Endothelial cell of umbilical vein (primary cell): Measurements from ENCODE around the gene SYNDIG1. TPM values are rescaled to one million over a fixed set of nuclear protein-coding genes. Genes with fewer than 3 reads are reported as not detected.

Source experiments
- BruUV-seq: library from RNA; stranded (reverse); fragments of 400-500 nt; replicated peaks from 2 replicates; lab custom pipeline; 2021; lab: Mats Ljungman, UMichigan
- CTCF ChIA-PET: fragments of 300-600, 350-600 bp; sonication (Branson Sonifier 250); formaldehyde crosslinking; loops from one replicate; lab custom pipeline; 2021; ENCODE audit warnings: antibody characterized with exemption, inconsistent platforms; lab: Charles Lee
- POLR2A ChIA-PET: fragments of 300-600, 350-600 bp; sonication (Branson Sonifier 250); formaldehyde crosslinking; loops from one replicate; lab custom pipeline; 2021; ENCODE audit warnings: antibody characterized with exemption, inconsistent platforms; lab: Charles Lee
- DNase-seq: peaks from one replicate; pipeline ENCODE4 v3.0.0-alpha.2; 2011; ENCODE audit warnings: low read depth, low spot score
- FAIRE-seq: peaks from 2 replicates; lab custom pipeline; 2011; peaks lifted over from hg19 to GRCh38; lab: Jason Lieb, UNC
- H2AFZ ChIP-seq: 2 replicates; pipeline ENCODE4 v1.6.0; 2012; ENCODE audit warnings: low read depth, low read length, control low read depth, inconsistent platforms
- H3K27ac ChIP-seq: 2 replicates; pipeline ENCODE4 v1.5.1; 2011; ENCODE audit warnings: low read depth, mild to moderate bottlenecking, control low read depth, low read length, moderate library complexity; ENCODE audit not compliant: insufficient read depth
- H3K27me3 ChIP-seq, 2 experiments: 2 replicates each; pipeline versions ENCODE4 v1.6.0 to v1.6.1; 2011; ENCODE audit warnings: low read length in 2 of 2, mixed read lengths in 1 of 2; ENCODE audit not compliant: control insufficient read depth in 2 of 2, insufficient read depth in 2 of 2
- H3K36me3 ChIP-seq, 2 experiments: 2 replicates in 1 of 2; 3 replicates in 1 of 2; pipeline ENCODE4 v1.5.1; 2011; ENCODE audit warnings: low read length in 2 of 2, mild to moderate bottlenecking in 1 of 2, moderate library complexity in 1 of 2; ENCODE audit not compliant: control insufficient read depth in 2 of 2, insufficient read depth in 2 of 2; ENCODE audit errors: extremely low read depth in 1 of 2
- H3K4me1 ChIP-seq: 3 replicates; pipeline ENCODE4 v1.5.1; 2011; ENCODE audit warnings: mild to moderate bottlenecking, low read length; ENCODE audit not compliant: control insufficient read depth, insufficient read depth; ENCODE audit errors: extremely low read depth
- H3K4me2 ChIP-seq: 2 replicates; pipeline ENCODE4 v1.6.1; 2011; ENCODE audit warnings: low read length, control low read depth, mixed read lengths; ENCODE audit not compliant: insufficient read depth
- H3K4me3 ChIP-seq, 3 experiments: fragments of 200-600 bp in 1 of 3; sonication (generic), shearing (Covaris generic) in 1 of 3; replicated peaks in 1 of 3; 2 replicates each; pipeline ENCODE4 v1.5.1; 2011 to 2016; ENCODE audit warnings: control low read depth in 3 of 3, low read length in 3 of 3, mild to moderate bottlenecking in 2 of 3, inconsistent platforms in 1 of 3, low read depth in 1 of 3, moderate library complexity in 1 of 3; ENCODE audit not compliant: insufficient read depth in 1 of 3
- H3K79me2 ChIP-seq: 2 replicates; pipeline ENCODE4 v1.6.0; 2012; ENCODE audit warnings: low read length, inconsistent platforms; ENCODE audit not compliant: control insufficient read depth, insufficient read depth
- H3K9ac ChIP-seq: replicated peaks from 2 replicates; pipeline ENCODE3; 2011; ENCODE audit warnings: low read length, control low read depth; ENCODE audit not compliant: insufficient read depth; ENCODE audit errors: extremely low read depth
- H3K9me1 ChIP-seq: replicated peaks from 3 replicates; pipeline ENCODE4 v1.6.0; 2011; ENCODE audit warnings: mild to moderate bottlenecking, low read length; ENCODE audit not compliant: control insufficient read depth, insufficient read depth; ENCODE audit errors: extremely low read depth
- H3K9me3 ChIP-seq: replicated peaks from 2 replicates; pipeline ENCODE4 v1.5.1; 2012; ENCODE audit warnings: low read length, inconsistent platforms; ENCODE audit not compliant: control insufficient read depth, insufficient read depth
- H4K20me1 ChIP-seq: replicated peaks from 2 replicates; pipeline ENCODE3; 2011; ENCODE audit warnings: mild to moderate bottlenecking, low read length; ENCODE audit not compliant: control insufficient read depth, insufficient read depth; ENCODE audit errors: extremely low read depth
- CTCF ChIP-seq, 2 donors: IDR thresholded peaks; 1 replicate in 1 of 2; 2 replicates in 1 of 2; pipeline ENCODE4 v1.5.1; 2011; ENCODE audit warnings: low read length in 2 of 2, mild to moderate bottlenecking in 2 of 2, moderate library complexity in 2 of 2, control low read depth in 1 of 2, inconsistent platforms in 1 of 2, low read depth in 1 of 2; ENCODE audit not compliant: insufficient read depth in 1 of 2; ENCODE audit errors: extremely low read depth in 1 of 2
- EZH2 ChIP-seq: IDR thresholded peaks from 2 replicates; pipeline ENCODE4 v1.6.1; 2012; ENCODE audit warnings: borderline replicate concordance, low read depth, mild to moderate bottlenecking, moderate library complexity, low read length, inconsistent platforms; ENCODE audit not compliant: severe bottlenecking
- FOS ChIP-seq: IDR thresholded peaks from 2 replicates; pipeline ENCODE4 v1.6.1; 2011; ENCODE audit warnings: mild to moderate bottlenecking, low read length, moderate library complexity, borderline replicate concordance; ENCODE audit not compliant: insufficient read depth
- GATA2 ChIP-seq: IDR thresholded peaks from 2 replicates; pipeline ENCODE4 v1.7.0; 2011; ENCODE audit warnings: low read depth, mild to moderate bottlenecking, moderate library complexity, mixed read lengths, low read length; ENCODE audit not compliant: insufficient read length, insufficient read depth
- JUN ChIP-seq: IDR thresholded peaks from 2 replicates; pipeline ENCODE4 v1.6.1; 2011; ENCODE audit warnings: borderline replicate concordance, low read depth; ENCODE audit not compliant: insufficient read length, insufficient read depth
- MYC ChIP-seq: IDR thresholded peaks from one replicate; pipeline ENCODE4 v1.6.1; 2011; ENCODE audit warnings: mild to moderate bottlenecking, low read depth, low read length
- POLR2A ChIP-seq: IDR thresholded peaks from 2 replicates; pipeline ENCODE4 v1.6.1; 2012; ENCODE audit warnings: low read depth, mild to moderate bottlenecking, control low read depth, low read length
- POLR2AphosphoS5 ChIP-seq: IDR thresholded peaks from 2 replicates; pipeline ENCODE4 v1.6.1; 2012; ENCODE audit warnings: low read depth, mild to moderate bottlenecking, control low read depth, low read length, moderate library complexity; ENCODE audit not compliant: insufficient read depth
- dilution Hi-C: fragments of 300-500 bp; cut with MboI; formaldehyde crosslinking; loops from one replicate; pipeline ENCODE4 v1.15.0; 2019; ENCODE audit warnings: low sequenced_read_pairs; ENCODE audit not compliant: extremely low pct_ligation_motif_present
- intact Hi-C: fragments of 100-400 bp; cut with micrococcal nuclease; formaldehyde crosslinking; loops from one replicate; pipeline ENCODE4 v1.10.0; 2022
- polyA plus RNA-seq, 4 experiments: library from polyadenylated mRNA; depleted of rRNA in 3 of 4; stranded (reverse) in 3 of 4; unstranded in 1 of 4; fragments of >200 nt; gene quantifications; 2 replicates each; pipeline versions ENCODE4 v1.2.1 to v1.2.3, GENCODE V29; 2011 to 2012; ENCODE audit warnings: missing spikeins in 1 of 4
- total RNA-seq: library from RNA; stranded (reverse); gene quantifications from 2 replicates; pipeline ENCODE4 v1.2.3, GENCODE V29; 2021
- TF ChIP-seq, protein P1 (sequence below): IDR thresholded peaks from 2 replicates; pipeline ENCODE4 v1.6.1; 2011; ENCODE audit not compliant: insufficient read depth, insufficient read length

The SYNDIG1 gene
- total and polyA plus RNA-seq, 2 donors (not counting 3 experiments of a cell fraction or from before 2014, with no cell fraction given): not detected

DNA sequence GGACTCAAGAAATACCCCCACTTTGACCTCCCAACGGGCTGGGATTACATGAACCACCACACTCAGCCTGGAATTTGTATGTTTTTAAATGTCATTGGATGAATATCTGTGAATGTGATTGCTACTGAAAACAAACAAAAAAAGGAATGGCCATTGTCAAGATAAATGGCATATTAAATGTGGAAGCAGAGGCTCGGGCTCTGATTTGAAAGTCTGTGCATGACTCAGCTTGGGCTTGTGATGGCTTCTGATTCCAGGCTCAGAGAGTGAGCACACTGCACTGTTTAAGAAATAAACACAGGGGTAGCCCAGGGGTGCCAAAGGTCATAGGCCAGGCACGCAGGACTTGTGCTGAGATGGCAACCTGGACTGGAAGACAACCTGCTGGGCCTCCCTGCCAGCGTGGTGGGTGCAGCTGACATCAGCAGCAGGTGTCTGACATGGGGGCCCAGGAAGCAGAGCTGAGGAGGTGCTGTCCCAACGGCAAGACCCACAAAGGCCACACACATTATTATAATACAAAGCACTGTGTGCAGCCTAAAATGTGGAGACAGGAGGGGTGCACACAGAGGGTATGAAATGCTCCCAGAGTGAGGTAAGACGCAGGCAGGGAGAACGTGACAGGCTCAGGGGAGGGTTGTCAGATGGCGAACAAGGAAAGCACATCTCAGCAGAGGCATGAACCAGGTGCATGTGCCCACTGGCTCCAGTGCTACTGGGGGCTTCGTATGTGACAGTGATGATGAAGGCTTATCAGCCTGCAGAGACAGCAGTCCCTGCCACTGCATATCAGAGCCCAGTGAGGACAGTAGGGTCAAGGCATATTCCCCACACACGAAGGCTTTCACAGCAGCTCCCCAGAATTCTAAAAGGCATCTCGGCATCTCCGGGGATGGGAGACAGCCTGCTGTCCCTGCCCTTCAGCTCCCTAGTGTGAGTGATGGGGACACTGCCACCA lies 169.4 kb downstream of the SYNDIG1 start:
- TF ChIP-seq, protein P1, sequence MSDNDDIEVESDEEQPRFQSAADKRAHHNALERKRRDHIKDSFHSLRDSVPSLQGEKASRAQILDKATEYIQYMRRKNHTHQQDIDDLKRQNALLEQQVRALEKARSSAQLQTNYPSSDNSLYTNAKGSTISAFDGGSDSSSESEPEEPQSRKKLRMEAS: no peak
- TF ChIP-seq FOS: no peak
- TF ChIP-seq CTCF (IDR thresholded peaks at IDR 0.05; ENCODE audit: extremely low read depth in 1 of 2, insufficient read depth in 1 of 2, low read depth in 1 of 2, low read length in 2 of 2): no peak
- no peak for TF ChIP-seq MYC
- no peak for TF ChIP-seq POLR2AphosphoS5
- no peak for TF ChIP-seq EZH2
- TF ChIP-seq JUN: no peak
- TF ChIP-seq GATA2: no peak
- TF ChIP-seq POLR2A: no peak
- FAIRE-seq: no peak
- POLR2A ChIA-PET: no interaction called here
- H3K4me1 ChIP-seq: no peaks in the 10 kb centered on the region
- no peaks in the 10 kb centered on the region for H4K20me1 ChIP-seq
- DNase-seq: no peak
- no peaks in the 10 kb centered on the region for H3K36me3 ChIP-seq
- dilution Hi-C loops (no loop called here), intact Hi-C loops (no loop called here)
- no TSS peak for BruUV-seq
- no peaks in the 10 kb centered on the region for H3K79me2 ChIP-seq
- H3K27ac ChIP-seq: no peak overlapping the region
- no peaks in the 10 kb centered on the region for H3K27me3 ChIP-seq
- H3K4me3 ChIP-seq: no peak overlapping the region
- CTCF ChIA-PET: no interaction called here
- H3K4me2 ChIP-seq: no peak overlapping the region
- H3K9ac ChIP-seq: no peak overlapping the region
- no peak overlapping the region for H2AFZ ChIP-seq
- H3K9me3 ChIP-seq: no peaks in the 10 kb centered on the region
- H3K9me1 ChIP-seq: no peaks in the 10 kb centered on the region
